HFF-Myc (cell line): ENCODE data around the gene PDE6B.

ENCODE experiments used
- DNase-seq: peaks from one replicate; pipeline ENCODE4 v3.0.0-alpha.2; 2011; ENCODE audit warnings: low read depth; ENCODE audit errors: extremely low read depth
- H3K4me3 ChIP-seq: replicated peaks from 2 replicates; pipeline ENCODE4 v1.5.1; 2011; ENCODE audit warnings: low read depth, mild to moderate bottlenecking, control low read depth, low read length
- CTCF ChIP-seq: IDR thresholded peaks from 2 replicates; pipeline ENCODE4 v1.5.1; 2012; ENCODE audit warnings: mild to moderate bottlenecking, low read depth, low read length, control low read depth; ENCODE audit errors: missing control alignments

PDE6B gene

GRCh38 chr4:658681-659667 lies 33.6 kb downstream of the PDE6B start:
- no peak for TF ChIP-seq CTCF
- no peak overlapping the region for H3K4me3 ChIP-seq
- DNase-seq, result no peak

GRCh38 chr4:659851-660250 lies 34.5 kb downstream of the PDE6B start:
- no peak overlapping the region for H3K4me3 ChIP-seq
- DNase-seq, result no peak
- TF ChIP-seq CTCF, result no peak

GRCh38 chr4:660401-660800 lies 35.0 kb downstream of the PDE6B start:
- no peak overlapping the region for H3K4me3 ChIP-seq
- no peak for DNase-seq

GRCh38 chr4:661231-661630 lies 35.9 kb downstream of the PDE6B start:
- no peak overlapping the region for H3K4me3 ChIP-seq
- no peak for TF ChIP-seq CTCF
- no peak for DNase-seq

More at GRCh38 chr4:660401-660800, 35.0 kb downstream of the PDE6B start:
- TF ChIP-seq CTCF, result no peak

GRCh38 chr4:661881-662761 lies 36.7 kb downstream of the PDE6B start:
- no peak overlapping the region for H3K4me3 ChIP-seq
- TF ChIP-seq CTCF, result no peak
- DNase-seq, result no peak

- TF ChIP-seq CTCF, result no peak
- no peak for DNase-seq
- H3K4me3 ChIP-seq, result peak overlapping the region; percentile 25
Observed at GRCh38 chr4:663046-663437, 37.7 kb downstream of the PDE6B start.
